ENCODE data around the gene ZSCAN20.

ZSCAN20 gene

GRCh38 chr1:33516891-33517567 lies 44.6 kb downstream of the ZSCAN20 start:
- TF ChIP-seq ZFX (IDR thresholded peaks at IDR 0.05; ENCODE audit: borderline replicate concordance) (no peak), CTCF (IDR thresholded peaks at IDR 0.05) (no peak)

GRCh38 chr1:33517596-33518250 lies 45.3 kb downstream of the ZSCAN20 start:
- H3K27ac ChIP-seq: no peak overlapping the region
- no peak for TF ChIP-seq CTCF (IDR thresholded peaks at IDR 0.05)
- TF ChIP-seq ZFX (IDR thresholded peaks at IDR 0.05; ENCODE audit: borderline replicate concordance): no peak

More at GRCh38 chr1:33516891-33517567, 44.6 kb downstream of the ZSCAN20 start:
- no peak overlapping the region for H3K27ac ChIP-seq

GRCh38 chr1:33519240-33519884 lies 46.9 kb downstream of the ZSCAN20 start:
- no peak overlapping the region for H3K27ac ChIP-seq
- TF ChIP-seq CTCF (IDR thresholded peaks at IDR 0.05) (no peak), ZFX (IDR thresholded peaks at IDR 0.05; ENCODE audit: borderline replicate concordance) (no peak)

GRCh38 chr1:33524586-33524985 lies 52.1 kb downstream of the ZSCAN20 start:
- TF ChIP-seq ZFX (IDR thresholded peaks at IDR 0.05; ENCODE audit: borderline replicate concordance): no peak
- no peak for TF ChIP-seq CTCF (IDR thresholded peaks at IDR 0.05)
- no peak overlapping the region for H3K27ac ChIP-seq

GRCh38 chr1:33527934-33528333 lies 55.5 kb downstream of the ZSCAN20 start:
- H3K27ac ChIP-seq: no peak overlapping the region
- TF ChIP-seq ZFX (IDR thresholded peaks at IDR 0.05; ENCODE audit: borderline replicate concordance): no peak
- no peak for TF ChIP-seq CTCF (IDR thresholded peaks at IDR 0.05)

- TF ChIP-seq CTCF (IDR thresholded peaks at IDR 0.05) (no peak), ZFX (IDR thresholded peaks at IDR 0.05; ENCODE audit: borderline replicate concordance) (no peak)
- no peak overlapping the region for H3K27ac ChIP-seq
These were observed 57.5 kb downstream of the ZSCAN20 start for GRCh38 chr1:33529957-33530356.

GRCh38 chr1:33532250-33532649 lies 59.8 kb downstream of the ZSCAN20 start:
- TF ChIP-seq ZFX (IDR thresholded peaks at IDR 0.05; ENCODE audit: borderline replicate concordance) (no peak), CTCF (IDR thresholded peaks at IDR 0.05) (no peak)
- H3K27ac ChIP-seq: no peak overlapping the region

All from 22Rv1 (cell line).